Endothelial cell of umbilical vein (primary cell): Measurements from ENCODE around the gene GAD2. TPM values are rescaled to one million over a fixed set of nuclear protein-coding genes. Genes with fewer than 3 reads are reported as not detected.

Experiments used
- BruUV-seq: library from RNA; stranded (reverse); fragments of 400-500 nt; replicated peaks from 2 replicates; lab custom pipeline; 2021; lab: Mats Ljungman, UMichigan
- CTCF ChIA-PET: fragments of 300-600, 350-600 bp; sonication (Branson Sonifier 250); formaldehyde crosslinking; loops from one replicate; lab custom pipeline; 2021; ENCODE audit warnings: antibody characterized with exemption, inconsistent platforms; lab: Charles Lee
- POLR2A ChIA-PET: fragments of 300-600, 350-600 bp; sonication (Branson Sonifier 250); formaldehyde crosslinking; loops from one replicate; lab custom pipeline; 2021; ENCODE audit warnings: antibody characterized with exemption, inconsistent platforms; lab: Charles Lee
- DNase-seq: peaks from one replicate; pipeline ENCODE4 v3.0.0-alpha.2; 2011; ENCODE audit warnings: low read depth, low spot score
- FAIRE-seq: peaks from 2 replicates; lab custom pipeline; 2011; peaks lifted over from hg19 to GRCh38; lab: Jason Lieb, UNC
- H2AFZ ChIP-seq: 2 replicates; pipeline ENCODE4 v1.6.0; 2012; ENCODE audit warnings: low read depth, low read length, control low read depth, inconsistent platforms
- H3K27ac ChIP-seq: 2 replicates; pipeline ENCODE4 v1.5.1; 2011; ENCODE audit warnings: low read depth, mild to moderate bottlenecking, control low read depth, low read length, moderate library complexity; ENCODE audit not compliant: insufficient read depth
- H3K27me3 ChIP-seq, 2 experiments: 2 replicates each; pipeline versions ENCODE4 v1.6.0 to v1.6.1; 2011; ENCODE audit warnings: low read length in 2 of 2, mixed read lengths in 1 of 2; ENCODE audit not compliant: control insufficient read depth in 2 of 2, insufficient read depth in 2 of 2
- H3K36me3 ChIP-seq, 2 experiments: 2 replicates in 1 of 2; 3 replicates in 1 of 2; pipeline ENCODE4 v1.5.1; 2011; ENCODE audit warnings: low read length in 2 of 2, mild to moderate bottlenecking in 1 of 2, moderate library complexity in 1 of 2; ENCODE audit not compliant: control insufficient read depth in 2 of 2, insufficient read depth in 2 of 2; ENCODE audit errors: extremely low read depth in 1 of 2
- H3K4me1 ChIP-seq: 3 replicates; pipeline ENCODE4 v1.5.1; 2011; ENCODE audit warnings: mild to moderate bottlenecking, low read length; ENCODE audit not compliant: control insufficient read depth, insufficient read depth; ENCODE audit errors: extremely low read depth
- H3K4me2 ChIP-seq: 2 replicates; pipeline ENCODE4 v1.6.1; 2011; ENCODE audit warnings: low read length, control low read depth, mixed read lengths; ENCODE audit not compliant: insufficient read depth
- H3K4me3 ChIP-seq, 3 experiments: fragments of 200-600 bp in 1 of 3; sonication (generic), shearing (Covaris generic) in 1 of 3; replicated peaks in 1 of 3; 2 replicates each; pipeline ENCODE4 v1.5.1; 2011 to 2016; ENCODE audit warnings: control low read depth in 3 of 3, low read length in 3 of 3, mild to moderate bottlenecking in 2 of 3, inconsistent platforms in 1 of 3, low read depth in 1 of 3, moderate library complexity in 1 of 3; ENCODE audit not compliant: insufficient read depth in 1 of 3
- H3K79me2 ChIP-seq: 2 replicates; pipeline ENCODE4 v1.6.0; 2012; ENCODE audit warnings: low read length, inconsistent platforms; ENCODE audit not compliant: control insufficient read depth, insufficient read depth
- H3K9ac ChIP-seq: replicated peaks from 2 replicates; pipeline ENCODE3; 2011; ENCODE audit warnings: low read length, control low read depth; ENCODE audit not compliant: insufficient read depth; ENCODE audit errors: extremely low read depth
- H3K9me1 ChIP-seq: replicated peaks from 3 replicates; pipeline ENCODE4 v1.6.0; 2011; ENCODE audit warnings: mild to moderate bottlenecking, low read length; ENCODE audit not compliant: control insufficient read depth, insufficient read depth; ENCODE audit errors: extremely low read depth
- H3K9me3 ChIP-seq: replicated peaks from 2 replicates; pipeline ENCODE4 v1.5.1; 2012; ENCODE audit warnings: low read length, inconsistent platforms; ENCODE audit not compliant: control insufficient read depth, insufficient read depth
- H4K20me1 ChIP-seq: replicated peaks from 2 replicates; pipeline ENCODE3; 2011; ENCODE audit warnings: mild to moderate bottlenecking, low read length; ENCODE audit not compliant: control insufficient read depth, insufficient read depth; ENCODE audit errors: extremely low read depth
- EZH2 ChIP-seq: IDR thresholded peaks from 2 replicates; pipeline ENCODE4 v1.6.1; 2012; ENCODE audit warnings: borderline replicate concordance, low read depth, mild to moderate bottlenecking, moderate library complexity, low read length, inconsistent platforms; ENCODE audit not compliant: severe bottlenecking
- FOS ChIP-seq: IDR thresholded peaks from 2 replicates; pipeline ENCODE4 v1.6.1; 2011; ENCODE audit warnings: mild to moderate bottlenecking, low read length, moderate library complexity, borderline replicate concordance; ENCODE audit not compliant: insufficient read depth
- GATA2 ChIP-seq: IDR thresholded peaks from 2 replicates; pipeline ENCODE4 v1.7.0; 2011; ENCODE audit warnings: low read depth, mild to moderate bottlenecking, moderate library complexity, mixed read lengths, low read length; ENCODE audit not compliant: insufficient read length, insufficient read depth
- JUN ChIP-seq: IDR thresholded peaks from 2 replicates; pipeline ENCODE4 v1.6.1; 2011; ENCODE audit warnings: borderline replicate concordance, low read depth; ENCODE audit not compliant: insufficient read length, insufficient read depth
- MYC ChIP-seq: IDR thresholded peaks from one replicate; pipeline ENCODE4 v1.6.1; 2011; ENCODE audit warnings: mild to moderate bottlenecking, low read depth, low read length
- POLR2A ChIP-seq: IDR thresholded peaks from 2 replicates; pipeline ENCODE4 v1.6.1; 2012; ENCODE audit warnings: low read depth, mild to moderate bottlenecking, control low read depth, low read length
- POLR2AphosphoS5 ChIP-seq: IDR thresholded peaks from 2 replicates; pipeline ENCODE4 v1.6.1; 2012; ENCODE audit warnings: low read depth, mild to moderate bottlenecking, control low read depth, low read length, moderate library complexity; ENCODE audit not compliant: insufficient read depth
- dilution Hi-C: fragments of 300-500 bp; cut with MboI; formaldehyde crosslinking; loops from one replicate; pipeline ENCODE4 v1.15.0; 2019; ENCODE audit warnings: low sequenced_read_pairs; ENCODE audit not compliant: extremely low pct_ligation_motif_present
- intact Hi-C: fragments of 100-400 bp; cut with micrococcal nuclease; formaldehyde crosslinking; loops from one replicate; pipeline ENCODE4 v1.10.0; 2022
- polyA plus RNA-seq, 4 experiments: library from polyadenylated mRNA; depleted of rRNA in 3 of 4; stranded (reverse) in 3 of 4; unstranded in 1 of 4; fragments of >200 nt; gene quantifications; 2 replicates each; pipeline versions ENCODE4 v1.2.1 to v1.2.3, GENCODE V29; 2011 to 2012; ENCODE audit warnings: missing spikeins in 1 of 4
- total RNA-seq: library from RNA; stranded (reverse); gene quantifications from 2 replicates; pipeline ENCODE4 v1.2.3, GENCODE V29; 2021
- TF ChIP-seq, protein P1 (sequence below), 2 donors: IDR thresholded peaks; 1 replicate in 1 of 2; 2 replicates in 1 of 2; pipeline ENCODE4 v1.5.1; 2011; ENCODE audit warnings: low read length in 2 of 2, mild to moderate bottlenecking in 2 of 2, moderate library complexity in 2 of 2, control low read depth in 1 of 2, inconsistent platforms in 1 of 2, low read depth in 1 of 2; ENCODE audit not compliant: insufficient read depth in 1 of 2; ENCODE audit errors: extremely low read depth in 1 of 2
- TF ChIP-seq, protein P2 (sequence below): IDR thresholded peaks from 2 replicates; pipeline ENCODE4 v1.6.1; 2011; ENCODE audit not compliant: insufficient read depth, insufficient read length

The GAD2 gene
- total and polyA plus RNA-seq, 2 donors (not counting 3 experiments of a cell fraction or from before 2014, with no cell fraction given) = not detected

DNA sequence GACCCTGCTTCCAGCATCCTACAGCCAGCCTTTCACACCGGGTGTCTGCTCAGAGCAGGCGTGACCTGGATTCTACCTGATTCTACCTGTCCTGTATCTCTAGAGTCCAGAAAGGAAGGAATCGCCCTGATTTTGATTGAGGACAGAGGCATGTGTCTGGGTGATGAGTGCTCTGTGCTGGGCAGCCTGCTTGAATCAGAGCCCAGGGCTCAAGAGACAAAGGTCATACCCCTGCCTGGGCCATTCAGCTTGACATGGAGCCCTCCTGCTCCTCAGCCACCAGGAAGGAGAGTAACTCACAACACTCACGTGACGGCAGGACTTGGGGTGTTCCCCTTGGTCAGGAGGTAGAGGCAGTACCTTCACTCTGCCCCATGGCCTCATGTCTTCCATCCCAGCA is 11.2 kb downstream of the GAD2 start:
- BruUV-seq = no TSS peak
- no peak overlapping the region for H3K27ac ChIP-seq
- no peaks in the 10 kb centered on the region for H3K4me1 ChIP-seq
- no peaks in the 10 kb centered on the region for H4K20me1 ChIP-seq
- no peaks in the 10 kb centered on the region for H3K36me3 ChIP-seq
- no peak overlapping the region for H3K4me3 ChIP-seq
- POLR2A ChIA-PET = no interaction called here
- no peak overlapping the region for H3K4me2 ChIP-seq
- H3K27me3 ChIP-seq = no peaks in the 10 kb centered on the region
- TF ChIP-seq, protein P1, sequence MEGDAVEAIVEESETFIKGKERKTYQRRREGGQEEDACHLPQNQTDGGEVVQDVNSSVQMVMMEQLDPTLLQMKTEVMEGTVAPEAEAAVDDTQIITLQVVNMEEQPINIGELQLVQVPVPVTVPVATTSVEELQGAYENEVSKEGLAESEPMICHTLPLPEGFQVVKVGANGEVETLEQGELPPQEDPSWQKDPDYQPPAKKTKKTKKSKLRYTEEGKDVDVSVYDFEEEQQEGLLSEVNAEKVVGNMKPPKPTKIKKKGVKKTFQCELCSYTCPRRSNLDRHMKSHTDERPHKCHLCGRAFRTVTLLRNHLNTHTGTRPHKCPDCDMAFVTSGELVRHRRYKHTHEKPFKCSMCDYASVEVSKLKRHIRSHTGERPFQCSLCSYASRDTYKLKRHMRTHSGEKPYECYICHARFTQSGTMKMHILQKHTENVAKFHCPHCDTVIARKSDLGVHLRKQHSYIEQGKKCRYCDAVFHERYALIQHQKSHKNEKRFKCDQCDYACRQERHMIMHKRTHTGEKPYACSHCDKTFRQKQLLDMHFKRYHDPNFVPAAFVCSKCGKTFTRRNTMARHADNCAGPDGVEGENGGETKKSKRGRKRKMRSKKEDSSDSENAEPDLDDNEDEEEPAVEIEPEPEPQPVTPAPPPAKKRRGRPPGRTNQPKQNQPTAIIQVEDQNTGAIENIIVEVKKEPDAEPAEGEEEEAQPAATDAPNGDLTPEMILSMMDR (IDR thresholded peaks at IDR 0.05; ENCODE audit: extremely low read depth in 1 of 2, insufficient read depth in 1 of 2, low read depth in 1 of 2, low read length in 2 of 2) = no peak
- TF ChIP-seq FOS = no peak
- TF ChIP-seq, protein P2, sequence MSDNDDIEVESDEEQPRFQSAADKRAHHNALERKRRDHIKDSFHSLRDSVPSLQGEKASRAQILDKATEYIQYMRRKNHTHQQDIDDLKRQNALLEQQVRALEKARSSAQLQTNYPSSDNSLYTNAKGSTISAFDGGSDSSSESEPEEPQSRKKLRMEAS = no peak
- TF ChIP-seq JUN = no peak
- no peak for TF ChIP-seq EZH2
- TF ChIP-seq POLR2A = no peak
- no peak for TF ChIP-seq MYC
- TF ChIP-seq GATA2 = no peak
- TF ChIP-seq POLR2AphosphoS5 = no peak
- intact Hi-C loops (no loop called here), dilution Hi-C loops (no loop called here)
- H3K9me3 ChIP-seq = no peaks in the 10 kb centered on the region
- H3K79me2 ChIP-seq = no peaks in the 10 kb centered on the region
- no peaks in the 10 kb centered on the region for H3K9me1 ChIP-seq
- no peak overlapping the region for H3K9ac ChIP-seq
- FAIRE-seq = no peak
- H2AFZ ChIP-seq = no peak overlapping the region
- no peak for DNase-seq
- CTCF ChIA-PET = no interaction called here
